Measurements from ENCODE around the gene SIPA1L3.

DNA sequence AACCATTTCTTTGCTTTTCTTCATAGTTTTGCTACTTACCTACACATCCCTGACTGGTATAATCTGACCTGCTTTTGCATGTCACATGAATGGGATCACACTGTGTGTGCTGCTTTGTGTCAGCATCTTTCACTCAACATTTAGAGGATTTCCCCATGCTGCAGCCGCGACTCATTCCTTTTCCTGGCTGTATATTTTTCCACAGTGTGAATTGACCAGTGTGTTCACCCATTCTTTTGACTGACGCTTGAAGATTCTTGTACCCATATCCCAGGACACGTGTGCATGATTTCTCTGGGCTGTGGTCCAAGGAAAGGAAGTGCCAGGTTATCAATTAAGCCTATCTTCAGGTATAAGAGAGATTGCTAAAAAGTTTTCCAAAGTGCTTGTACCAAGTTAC, 198.6 kb downstream of the SIPA1L3 start:
- no peak for TF ChIP-seq CTCF (IDR thresholded peaks at IDR 0.05)
- no peak for TF ChIP-seq POLR2A (IDR thresholded peaks at IDR 0.05)

Data from heart left ventricle (tissue), 13 donors.